Left ventricle myocardium inferior (tissue), 1 donor: ENCODE measurements around the gene ZBED3. TPM values are rescaled to one million over a fixed set of nuclear protein-coding genes. Genes with fewer than 3 reads are reported as not detected.

Experiments
- DNase-seq: peaks from one replicate; pipeline ENCODE4 v3.0.0-alpha.2; 2020
- H3K27ac ChIP-seq: fragments of 200-600 bp; replicated peaks from 2 replicates; pipeline ENCODE4 v1.8.0; 2021
- H3K27me3 ChIP-seq: fragments of 200-600 bp; 2 replicates; pipeline ENCODE4 v1.8.0; 2021; ENCODE audit warnings: low read depth
- H3K36me3 ChIP-seq: fragments of 200-600 bp; 2 replicates; pipeline ENCODE4 v1.8.0; 2021
- H3K4me1 ChIP-seq: fragments of 200-600 bp; 2 replicates; pipeline ENCODE4 v1.8.0; 2021
- H3K4me3 ChIP-seq: fragments of 200-600 bp; 2 replicates; pipeline ENCODE4 v1.8.0; 2021; ENCODE audit warnings: mild to moderate bottlenecking, moderate library complexity
- H3K9me3 ChIP-seq: fragments of 200-600 bp; replicated peaks from 2 replicates; pipeline ENCODE4 v1.8.0; 2021
- CTCF ChIP-seq: fragments of 200-600 bp; IDR thresholded peaks from 2 replicates; pipeline ENCODE4 v1.8.0; 2021; ENCODE audit warnings: antibody characterized with exemption, mild to moderate bottlenecking, borderline replicate concordance
- intact Hi-C: fragments of 100-400 bp; cut with micrococcal nuclease; formaldehyde crosslinking; loops from one replicate; pipeline ENCODE4 v1.11.0; 2022
- total RNA-seq: library from RNA; stranded (reverse); fragmentation: NEBNext Ultra II Directional; extraction: Animal tissue kit (Norgen Biotek cat#: 25700); gene quantifications from one replicate; pipeline ENCODE4 v1.2.1, GENCODE V29; 2021
- donor health status: DM: no; HTN: yes; CAD: no; lungs with severe emphysema.

Gene ZBED3
- total RNA-seq, 1 donor from 2014 or later = 7.8 TPM

- H3K36me3 ChIP-seq = no peaks in the 10 kb centered on the region
- no peak for DNase-seq
- TF ChIP-seq CTCF = no peak
- intact Hi-C loops = no loop called here
- H3K9me3 ChIP-seq = peaks cover 14% of the 10 kb centered on the region
- H3K27me3 ChIP-seq = no peaks in the 10 kb centered on the region
- no peak overlapping the region for H3K27ac ChIP-seq
- H3K4me1 ChIP-seq = no peaks in the 10 kb centered on the region
- no peak overlapping the region for H3K4me3 ChIP-seq
Measured at GRCh38 chr5:77103457-77103856, 16.4 kb upstream of the ZBED3 start.

- intact Hi-C loops = no loop called here
- no peak for DNase-seq
- no peak for TF ChIP-seq CTCF
- no peak overlapping the region for H3K4me3 ChIP-seq
- no peaks in the 10 kb centered on the region for H3K36me3 ChIP-seq
- no peaks in the 10 kb centered on the region for H3K4me1 ChIP-seq
- no peaks in the 10 kb centered on the region for H3K27me3 ChIP-seq
- peaks cover 14% of the 10 kb centered on the region for H3K9me3 ChIP-seq
- H3K27ac ChIP-seq = no peak overlapping the region
Measured at GRCh38 chr5:77102549-77102948, 15.5 kb upstream of the ZBED3 start.

GRCh38 chr5:77101298-77101697 is 14.2 kb upstream of the ZBED3 start:
- H3K36me3 ChIP-seq = no peaks in the 10 kb centered on the region
- H3K9me3 ChIP-seq = peaks cover 7% of the 10 kb centered on the region
- intact Hi-C loops = no loop called here
- no peak for DNase-seq
- H3K4me1 ChIP-seq = no peaks in the 10 kb centered on the region
- H3K27me3 ChIP-seq = no peaks in the 10 kb centered on the region
- H3K4me3 ChIP-seq = no peak overlapping the region
- no peak for TF ChIP-seq CTCF
- H3K27ac ChIP-seq = no peak overlapping the region

GRCh38 chr5:77095189-77095588 is 8.1 kb upstream of the ZBED3 start:
- intact Hi-C loops = no loop called here
- no peak for TF ChIP-seq CTCF
- H3K4me1 ChIP-seq = no peaks in the 10 kb centered on the region

GRCh38 chr5:77087484-77088261 is 588 bp upstream of the ZBED3 start:
- peaks cover 32% of the 10 kb centered on the region for H3K4me1 ChIP-seq
- no peaks in the 10 kb centered on the region for H3K27me3 ChIP-seq
- H3K4me3 ChIP-seq = peak overlapping the region; percentile 85
- H3K27ac ChIP-seq = peak overlapping the region; percentile 91
- intact Hi-C loops = no loop called here
- H3K9me3 ChIP-seq = no peaks in the 10 kb centered on the region
- peak; percentile 28 for DNase-seq
- TF ChIP-seq CTCF = no peak
- H3K36me3 ChIP-seq = no peaks in the 10 kb centered on the region

More at GRCh38 chr5:77095189-77095588, 8.1 kb upstream of the ZBED3 start:
- no peak overlapping the region for H3K4me3 ChIP-seq
- no peaks in the 10 kb centered on the region for H3K36me3 ChIP-seq
- DNase-seq = no peak
- H3K9me3 ChIP-seq = no peaks in the 10 kb centered on the region
- no peak overlapping the region for H3K27ac ChIP-seq
- no peaks in the 10 kb centered on the region for H3K27me3 ChIP-seq
